K562 (cell line): ENCODE data around the gene PARD3B.

Experiments
- CEBPB ChIP-seq: fragments of 450-650 bp; IDR thresholded peaks from 2 replicates; pipeline ENCODE4 v1.6.1; 2016; ENCODE audit warnings: missing genetic modification characterization, missing compliant biosample characterization
- GATA2 ChIP-seq: sonication (generic); formaldehyde crosslinking; IDR thresholded peaks from 2 replicates; pipeline ENCODE4 v1.4.0; 2020; ENCODE audit warnings: mild to moderate bottlenecking, missing genetic modification reagents
- KLF13 ChIP-seq: fragments of 450-650 bp; IDR thresholded peaks from 2 replicates; pipeline ENCODE4 v1.6.1; 2016; ENCODE audit warnings: missing genetic modification characterization, low read depth, mild to moderate bottlenecking, missing compliant biosample characterization, moderate library complexity, borderline replicate concordance
- SMARCA5 ChIP-seq: fragments of 450-650 bp; IDR thresholded peaks from 2 replicates; pipeline ENCODE4 v1.6.1; 2016
- ZNF165 ChIP-seq: fragments of 250-450 bp; sonication (Bioruptor Pico); IDR thresholded peaks from 2 replicates; pipeline ENCODE4 v1.4.0; 2020; ENCODE audit warnings: borderline replicate concordance
- ZNF707 ChIP-seq: fragments of 250-450 bp; sonication (Bioruptor Pico); conservative IDR thresholded peaks from 2 replicates; pipeline ENCODE4 v1.8.0; 2022; ENCODE audit warnings: inconsistent platforms, mild to moderate bottlenecking, moderate library complexity
- TF ChIP-seq, protein P1 (sequence below), 3 experiments: IDR thresholded peaks in 2 of 3; conservative IDR thresholded peaks in 1 of 3; 2 replicates each; pipeline ENCODE4 v1.5.1; 2011 to 2012; ENCODE audit warnings: low read length in 3 of 3, mild to moderate bottlenecking in 3 of 3, control low read depth in 2 of 3, improper control_type of control experiment in 1 of 3, inconsistent platforms in 1 of 3, low read depth in 1 of 3, mixed read lengths in 1 of 3, moderate library complexity in 1 of 3; ENCODE audit not compliant: insufficient read depth in 2 of 3
- TF ChIP-seq, protein P2 (sequence below): fragments of 250-450 bp; sonication (Bioruptor Pico); IDR thresholded peaks from 2 replicates; pipeline ENCODE4 v1.6.1; 2021; ENCODE audit warnings: mild to moderate bottlenecking
- TF ChIP-seq, protein P3 (sequence below), 2 experiments: fragments of 450-650 bp; formaldehyde crosslinking in 1 of 2; IDR thresholded peaks; 2 replicates each; pipeline versions ENCODE4 v1.4.0 to v1.6.1; 2014 to 2020; ENCODE audit warnings: mild to moderate bottlenecking in 2 of 2, borderline replicate concordance in 1 of 2, low read depth in 1 of 2
- TF ChIP-seq, protein P4 (sequence below): sonication (generic); formaldehyde crosslinking; IDR thresholded peaks from 2 replicates; pipeline ENCODE4 v1.8.1; 2023; ENCODE audit warnings: mild to moderate bottlenecking, missing genetic modification reagents, moderate library complexity

DNA sequence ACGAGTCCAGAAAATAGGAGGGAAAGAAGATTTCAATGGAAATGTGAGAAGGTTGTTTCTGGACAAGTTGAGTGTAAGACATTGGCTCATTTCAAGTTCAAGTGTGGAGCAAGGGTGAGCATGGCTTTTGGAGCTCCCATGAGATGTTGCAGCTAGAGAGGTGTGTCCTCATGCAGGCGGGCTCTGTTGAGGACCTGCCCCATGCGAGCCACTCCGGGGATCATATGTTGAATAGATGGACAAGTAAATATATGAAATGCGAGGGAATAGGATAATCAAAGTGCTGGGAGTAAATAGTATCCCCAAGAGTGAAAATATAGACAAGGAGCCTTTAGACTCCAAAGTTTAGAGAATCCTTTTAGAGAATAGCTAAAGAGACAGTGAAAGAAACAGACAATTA is 936.6 kb downstream of the PARD3B start:
- TF ChIP-seq, protein P1, sequence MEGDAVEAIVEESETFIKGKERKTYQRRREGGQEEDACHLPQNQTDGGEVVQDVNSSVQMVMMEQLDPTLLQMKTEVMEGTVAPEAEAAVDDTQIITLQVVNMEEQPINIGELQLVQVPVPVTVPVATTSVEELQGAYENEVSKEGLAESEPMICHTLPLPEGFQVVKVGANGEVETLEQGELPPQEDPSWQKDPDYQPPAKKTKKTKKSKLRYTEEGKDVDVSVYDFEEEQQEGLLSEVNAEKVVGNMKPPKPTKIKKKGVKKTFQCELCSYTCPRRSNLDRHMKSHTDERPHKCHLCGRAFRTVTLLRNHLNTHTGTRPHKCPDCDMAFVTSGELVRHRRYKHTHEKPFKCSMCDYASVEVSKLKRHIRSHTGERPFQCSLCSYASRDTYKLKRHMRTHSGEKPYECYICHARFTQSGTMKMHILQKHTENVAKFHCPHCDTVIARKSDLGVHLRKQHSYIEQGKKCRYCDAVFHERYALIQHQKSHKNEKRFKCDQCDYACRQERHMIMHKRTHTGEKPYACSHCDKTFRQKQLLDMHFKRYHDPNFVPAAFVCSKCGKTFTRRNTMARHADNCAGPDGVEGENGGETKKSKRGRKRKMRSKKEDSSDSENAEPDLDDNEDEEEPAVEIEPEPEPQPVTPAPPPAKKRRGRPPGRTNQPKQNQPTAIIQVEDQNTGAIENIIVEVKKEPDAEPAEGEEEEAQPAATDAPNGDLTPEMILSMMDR (IDR thresholded peaks at IDR 0.05 in 2 of 3, conservative IDR thresholded peaks at IDR 0.05 in 1 of 3; ENCODE audit: insufficient read depth in 2 of 3, low read depth in 1 of 3, low read length in 3 of 3) = no peak
- TF ChIP-seq, protein P2, sequence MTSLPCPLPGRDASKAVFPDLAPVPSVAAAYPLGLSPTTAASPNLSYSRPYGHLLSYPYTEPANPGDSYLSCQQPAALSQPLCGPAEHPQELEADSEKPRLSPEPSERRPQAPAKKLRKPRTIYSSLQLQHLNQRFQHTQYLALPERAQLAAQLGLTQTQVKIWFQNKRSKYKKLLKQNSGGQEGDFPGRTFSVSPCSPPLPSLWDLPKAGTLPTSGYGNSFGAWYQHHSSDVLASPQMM (CRISPR knock-in tag) = no peak
- TF ChIP-seq KLF13 (tag) = no peak
- TF ChIP-seq GATA2 = no peak
- no peak for TF ChIP-seq CEBPB (tag)
- TF ChIP-seq, protein P3, sequence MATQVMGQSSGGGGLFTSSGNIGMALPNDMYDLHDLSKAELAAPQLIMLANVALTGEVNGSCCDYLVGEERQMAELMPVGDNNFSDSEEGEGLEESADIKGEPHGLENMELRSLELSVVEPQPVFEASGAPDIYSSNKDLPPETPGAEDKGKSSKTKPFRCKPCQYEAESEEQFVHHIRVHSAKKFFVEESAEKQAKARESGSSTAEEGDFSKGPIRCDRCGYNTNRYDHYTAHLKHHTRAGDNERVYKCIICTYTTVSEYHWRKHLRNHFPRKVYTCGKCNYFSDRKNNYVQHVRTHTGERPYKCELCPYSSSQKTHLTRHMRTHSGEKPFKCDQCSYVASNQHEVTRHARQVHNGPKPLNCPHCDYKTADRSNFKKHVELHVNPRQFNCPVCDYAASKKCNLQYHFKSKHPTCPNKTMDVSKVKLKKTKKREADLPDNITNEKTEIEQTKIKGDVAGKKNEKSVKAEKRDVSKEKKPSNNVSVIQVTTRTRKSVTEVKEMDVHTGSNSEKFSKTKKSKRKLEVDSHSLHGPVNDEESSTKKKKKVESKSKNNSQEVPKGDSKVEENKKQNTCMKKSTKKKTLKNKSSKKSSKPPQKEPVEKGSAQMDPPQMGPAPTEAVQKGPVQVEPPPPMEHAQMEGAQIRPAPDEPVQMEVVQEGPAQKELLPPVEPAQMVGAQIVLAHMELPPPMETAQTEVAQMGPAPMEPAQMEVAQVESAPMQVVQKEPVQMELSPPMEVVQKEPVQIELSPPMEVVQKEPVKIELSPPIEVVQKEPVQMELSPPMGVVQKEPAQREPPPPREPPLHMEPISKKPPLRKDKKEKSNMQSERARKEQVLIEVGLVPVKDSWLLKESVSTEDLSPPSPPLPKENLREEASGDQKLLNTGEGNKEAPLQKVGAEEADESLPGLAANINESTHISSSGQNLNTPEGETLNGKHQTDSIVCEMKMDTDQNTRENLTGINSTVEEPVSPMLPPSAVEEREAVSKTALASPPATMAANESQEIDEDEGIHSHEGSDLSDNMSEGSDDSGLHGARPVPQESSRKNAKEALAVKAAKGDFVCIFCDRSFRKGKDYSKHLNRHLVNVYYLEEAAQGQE (IDR thresholded peaks at IDR 0.05; ENCODE audit: borderline replicate concordance) = no peak
- TF ChIP-seq, protein P3 (CRISPR knock-in tag; IDR thresholded peaks at IDR 0.05; ENCODE audit: low read depth) = no peak
- TF ChIP-seq, protein P4, sequence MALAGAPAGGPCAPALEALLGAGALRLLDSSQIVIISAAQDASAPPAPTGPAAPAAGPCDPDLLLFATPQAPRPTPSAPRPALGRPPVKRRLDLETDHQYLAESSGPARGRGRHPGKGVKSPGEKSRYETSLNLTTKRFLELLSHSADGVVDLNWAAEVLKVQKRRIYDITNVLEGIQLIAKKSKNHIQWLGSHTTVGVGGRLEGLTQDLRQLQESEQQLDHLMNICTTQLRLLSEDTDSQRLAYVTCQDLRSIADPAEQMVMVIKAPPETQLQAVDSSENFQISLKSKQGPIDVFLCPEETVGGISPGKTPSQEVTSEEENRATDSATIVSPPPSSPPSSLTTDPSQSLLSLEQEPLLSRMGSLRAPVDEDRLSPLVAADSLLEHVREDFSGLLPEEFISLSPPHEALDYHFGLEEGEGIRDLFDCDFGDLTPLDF (CRISPR knock-in tag) = no peak
- no peak for TF ChIP-seq ZNF707 (CRISPR knock-in tag)
- no peak for TF ChIP-seq SMARCA5
- no peak for TF ChIP-seq ZNF165 (CRISPR knock-in tag)
